ENCODE results near the gene LIPA. TPM values are rescaled to one million over a fixed set of nuclear protein-coding genes. Genes with fewer than 3 reads are reported as not detected.

The LIPA gene
- total RNA-seq, 1 donor: 46.7 TPM

GRCh38 chr10:89184638-89185037 lies 66.9 kb downstream of the LIPA start:
- H2AFZ ChIP-seq (ENCODE audit: low read length): no peak overlapping the region
- H3K36me3 ChIP-seq (ENCODE audit: insufficient read depth, low read length): no peaks in the 10 kb centered on the region
- no peaks in the 10 kb centered on the region for H3K27me3 ChIP-seq (ENCODE audit: insufficient read depth, low read length)
- no peak for TF ChIP-seq CTCF (IDR thresholded peaks at IDR 0.05; ENCODE audit: extremely low read depth, low read depth, low read length)
- H3K79me2 ChIP-seq (ENCODE audit: insufficient read depth, low read length): no peaks in the 10 kb centered on the region
- H3K4me2 ChIP-seq (ENCODE audit: insufficient read depth, low read length): no peak overlapping the region
- no peak overlapping the region for H3K27ac ChIP-seq (ENCODE audit: low read depth, low read length)
- H3K4me1 ChIP-seq (ENCODE audit: insufficient read depth, low read length): peaks cover 8% of the 10 kb centered on the region
- no peak overlapping the region for H3K4me3 ChIP-seq (ENCODE audit: insufficient read depth, low read length)
- no peak for DNase-seq (ENCODE audit: insufficient read length, low spot score, missing footprints)
- H3K9me3 ChIP-seq (ENCODE audit: low read depth, low read length): no peaks in the 10 kb centered on the region
- H4K20me1 ChIP-seq (ENCODE audit: insufficient read depth, low read length): no peaks in the 10 kb centered on the region

GRCh38 chr10:89183571-89183970 lies 68.0 kb downstream of the LIPA start:
- no peak overlapping the region for H3K4me2 ChIP-seq (ENCODE audit: insufficient read depth, low read length)
- H3K27ac ChIP-seq (ENCODE audit: low read depth, low read length): no peak overlapping the region
- H2AFZ ChIP-seq (ENCODE audit: low read length): no peak overlapping the region
- H3K4me3 ChIP-seq (ENCODE audit: insufficient read depth, low read length): no peak overlapping the region
- H3K4me1 ChIP-seq (ENCODE audit: insufficient read depth, low read length): peaks cover 8% of the 10 kb centered on the region
- no peaks in the 10 kb centered on the region for H3K9me3 ChIP-seq (ENCODE audit: low read depth, low read length)
- H3K27me3 ChIP-seq (ENCODE audit: insufficient read depth, low read length): no peaks in the 10 kb centered on the region
- no peak for TF ChIP-seq CTCF (IDR thresholded peaks at IDR 0.05; ENCODE audit: extremely low read depth, low read depth, low read length)
- no peaks in the 10 kb centered on the region for H3K36me3 ChIP-seq (ENCODE audit: insufficient read depth, low read length)
- DNase-seq (ENCODE audit: insufficient read length, low spot score, missing footprints): no peak
- H3K79me2 ChIP-seq (ENCODE audit: insufficient read depth, low read length): no peaks in the 10 kb centered on the region
- no peaks in the 10 kb centered on the region for H4K20me1 ChIP-seq (ENCODE audit: insufficient read depth, low read length)

- H4K20me1 ChIP-seq (ENCODE audit: insufficient read depth, low read length): no peaks in the 10 kb centered on the region
Measured at GRCh38 chr10:89182894-89183293, 68.7 kb downstream of the LIPA start.

GRCh38 chr10:89175816-89176215 lies 75.8 kb downstream of the LIPA start:
- Histone ChIP-seq H4K20me1 (ENCODE audit: insufficient read depth, low read length) (no peaks in the 10 kb centered on the region), H3K36me3 (ENCODE audit: insufficient read depth, low read length) (no peaks in the 10 kb centered on the region), H3K4me1 (ENCODE audit: insufficient read depth, low read length) (peaks cover 23% of the 10 kb centered on the region), H3K9me3 (ENCODE audit: low read depth, low read length) (no peaks in the 10 kb centered on the region), H3K4me3 (ENCODE audit: insufficient read depth, low read length) (no peak overlapping the region), H3K4me2 (ENCODE audit: insufficient read depth, low read length) (no peak overlapping the region), H3K79me2 (ENCODE audit: insufficient read depth, low read length) (no peaks in the 10 kb centered on the region), H3K27ac (ENCODE audit: low read depth, low read length) (no peak overlapping the region), H3K27me3 (ENCODE audit: insufficient read depth, low read length) (no peaks in the 10 kb centered on the region), H2AFZ (ENCODE audit: low read length) (no peak overlapping the region)
- DNase-seq (ENCODE audit: insufficient read length, low spot score, missing footprints): no peak
- TF ChIP-seq CTCF (IDR thresholded peaks at IDR 0.05; ENCODE audit: extremely low read depth, low read depth, low read length): no peak

More at GRCh38 chr10:89182894-89183293, 68.7 kb downstream of the LIPA start:
- H2AFZ ChIP-seq (ENCODE audit: low read length): no peak overlapping the region
- peaks cover 8% of the 10 kb centered on the region for H3K4me1 ChIP-seq (ENCODE audit: insufficient read depth, low read length)
- no peaks in the 10 kb centered on the region for H3K27me3 ChIP-seq (ENCODE audit: insufficient read depth, low read length)
- H3K27ac ChIP-seq (ENCODE audit: low read depth, low read length): no peak overlapping the region
- H3K79me2 ChIP-seq (ENCODE audit: insufficient read depth, low read length): no peaks in the 10 kb centered on the region
- H3K9me3 ChIP-seq (ENCODE audit: low read depth, low read length): no peaks in the 10 kb centered on the region
- no peak overlapping the region for H3K4me3 ChIP-seq (ENCODE audit: insufficient read depth, low read length)
- H3K4me2 ChIP-seq (ENCODE audit: insufficient read depth, low read length): no peak overlapping the region
- no peak for DNase-seq (ENCODE audit: insufficient read length, low spot score, missing footprints)
- no peaks in the 10 kb centered on the region for H3K36me3 ChIP-seq (ENCODE audit: insufficient read depth, low read length)
- TF ChIP-seq CTCF (IDR thresholded peaks at IDR 0.05; ENCODE audit: extremely low read depth, low read depth, low read length): no peak

Measured in osteoblast (primary cell).